Measurements from ENCODE around the gene CHM.
"Not testable (repeated sequence)": the region's sequence is repeated elsewhere in the genome, so short reads cannot be mapped to it uniquely, and the experiment has no call there.

The CHM gene

GRCh38 chrX:86016139-86016538 lies 31.2 kb downstream of the CHM start:
- no peak for TF ChIP-seq EZH2phosphoT487 (IDR thresholded peaks at IDR 0.05; ENCODE audit: borderline replicate concordance, low read length)
- no peak for TF ChIP-seq CTCF (IDR thresholded peaks at IDR 0.05; ENCODE audit: low read depth, low read length, poor library complexity, severe bottlenecking)
- Histone ChIP-seq H3K36me3 (ENCODE audit: control insufficient read depth, low read length) (no peaks in the 10 kb centered on the region), H4K20me1 (ENCODE audit: control insufficient read depth, insufficient read depth, low read depth, low read length) (no peaks in the 10 kb centered on the region), H3K4me2 (ENCODE audit: low read length) (no peak overlapping the region), H3K27me3 (ENCODE audit: control insufficient read depth, low read length) (no peaks in the 10 kb centered on the region), H3K4me3 (ENCODE audit: low read length) (no peak overlapping the region), H3K4me1 (ENCODE audit: control insufficient read depth, low read length) (no peaks in the 10 kb centered on the region), H3K9me3 (ENCODE audit: control insufficient read depth, insufficient read depth, low read length) (no peaks in the 10 kb centered on the region), H3K9me2 (replicated peaks; ENCODE audit: control insufficient read depth, low read length) (no peaks in the 10 kb centered on the region), H3F3A (ENCODE audit: control insufficient read depth, insufficient read depth) (no peaks in the 10 kb centered on the region), H3K79me2 (ENCODE audit: control insufficient read depth, low read length) (no peaks in the 10 kb centered on the region), H3K27ac (ENCODE audit: low read depth, low read length) (no peak overlapping the region)

- not testable (repeated sequence) for H3K79me2 ChIP-seq (ENCODE audit: control insufficient read depth, low read length); H3K27ac ChIP-seq (ENCODE audit: low read depth, low read length); H3K9me2 ChIP-seq (replicated peaks; ENCODE audit: control insufficient read depth, low read length); H3K9me3 ChIP-seq (ENCODE audit: control insufficient read depth, insufficient read depth, low read length); H4K20me1 ChIP-seq (ENCODE audit: control insufficient read depth, insufficient read depth, low read depth, low read length); H3K27me3 ChIP-seq (ENCODE audit: control insufficient read depth, low read length); H3K4me3 ChIP-seq (ENCODE audit: low read length); H3K36me3 ChIP-seq (ENCODE audit: control insufficient read depth, low read length); H3K4me2 ChIP-seq (ENCODE audit: low read length); H3F3A ChIP-seq (ENCODE audit: control insufficient read depth, insufficient read depth); H3K4me1 ChIP-seq (ENCODE audit: control insufficient read depth, low read length)
Observed at GRCh38 chrX:86014959-86015358, 32.4 kb downstream of the CHM start.

- Histone ChIP-seq H3K79me2 (ENCODE audit: control insufficient read depth, low read length) (no peaks in the 10 kb centered on the region), H3K36me3 (ENCODE audit: control insufficient read depth, low read length) (no peaks in the 10 kb centered on the region), H3K9me3 (ENCODE audit: control insufficient read depth, insufficient read depth, low read length) (no peaks in the 10 kb centered on the region), H4K20me1 (ENCODE audit: control insufficient read depth, insufficient read depth, low read depth, low read length) (no peaks in the 10 kb centered on the region), H3K4me2 (ENCODE audit: low read length) (no peak overlapping the region), H3K4me3 (ENCODE audit: low read length) (no peak overlapping the region), H3K9me2 (replicated peaks; ENCODE audit: control insufficient read depth, low read length) (no peaks in the 10 kb centered on the region), H3F3A (ENCODE audit: control insufficient read depth, insufficient read depth) (no peaks in the 10 kb centered on the region), H3K4me1 (ENCODE audit: control insufficient read depth, low read length) (no peaks in the 10 kb centered on the region), H3K27me3 (ENCODE audit: control insufficient read depth, low read length) (no peaks in the 10 kb centered on the region), H3K27ac (ENCODE audit: low read depth, low read length) (no peak overlapping the region)
- TF ChIP-seq CTCF (IDR thresholded peaks at IDR 0.05; ENCODE audit: low read depth, low read length, poor library complexity, severe bottlenecking), result no peak
- no peak for TF ChIP-seq EZH2phosphoT487 (IDR thresholded peaks at IDR 0.05; ENCODE audit: borderline replicate concordance, low read length)
Observed at GRCh38 chrX:86014421-86014820, 32.9 kb downstream of the CHM start.

GRCh38 chrX:86013792-86014191 lies 33.6 kb downstream of the CHM start:
- Histone ChIP-seq H3K79me2 (ENCODE audit: control insufficient read depth, low read length) (no peaks in the 10 kb centered on the region), H3F3A (ENCODE audit: control insufficient read depth, insufficient read depth) (no peaks in the 10 kb centered on the region), H3K4me3 (ENCODE audit: low read length) (no peak overlapping the region), H3K36me3 (ENCODE audit: control insufficient read depth, low read length) (no peaks in the 10 kb centered on the region), H3K27me3 (ENCODE audit: control insufficient read depth, low read length) (no peaks in the 10 kb centered on the region), H3K27ac (ENCODE audit: low read depth, low read length) (no peak overlapping the region), H3K9me3 (ENCODE audit: control insufficient read depth, insufficient read depth, low read length) (no peaks in the 10 kb centered on the region), H4K20me1 (ENCODE audit: control insufficient read depth, insufficient read depth, low read depth, low read length) (no peaks in the 10 kb centered on the region), H3K4me1 (ENCODE audit: control insufficient read depth, low read length) (no peaks in the 10 kb centered on the region), H3K9me2 (replicated peaks; ENCODE audit: control insufficient read depth, low read length) (no peaks in the 10 kb centered on the region), H3K4me2 (ENCODE audit: low read length) (no peak overlapping the region)
- TF ChIP-seq EZH2phosphoT487 (IDR thresholded peaks at IDR 0.05; ENCODE audit: borderline replicate concordance, low read length), result no peak
- TF ChIP-seq CTCF (IDR thresholded peaks at IDR 0.05; ENCODE audit: low read depth, low read length, poor library complexity, severe bottlenecking), result no peak
